GM21825 (cell line): ENCODE measurements around the gene RAB24.

Experiments
- ATAC-seq: cut with Tn5 transposase; IDR thresholded peaks from one replicate; pipeline ENCODE4 v1.9.1; 2021; ENCODE audit warnings: mild to moderate bottlenecking, moderate library complexity; ENCODE audit not compliant: unreplicated experiment

Gene RAB24

DNA sequence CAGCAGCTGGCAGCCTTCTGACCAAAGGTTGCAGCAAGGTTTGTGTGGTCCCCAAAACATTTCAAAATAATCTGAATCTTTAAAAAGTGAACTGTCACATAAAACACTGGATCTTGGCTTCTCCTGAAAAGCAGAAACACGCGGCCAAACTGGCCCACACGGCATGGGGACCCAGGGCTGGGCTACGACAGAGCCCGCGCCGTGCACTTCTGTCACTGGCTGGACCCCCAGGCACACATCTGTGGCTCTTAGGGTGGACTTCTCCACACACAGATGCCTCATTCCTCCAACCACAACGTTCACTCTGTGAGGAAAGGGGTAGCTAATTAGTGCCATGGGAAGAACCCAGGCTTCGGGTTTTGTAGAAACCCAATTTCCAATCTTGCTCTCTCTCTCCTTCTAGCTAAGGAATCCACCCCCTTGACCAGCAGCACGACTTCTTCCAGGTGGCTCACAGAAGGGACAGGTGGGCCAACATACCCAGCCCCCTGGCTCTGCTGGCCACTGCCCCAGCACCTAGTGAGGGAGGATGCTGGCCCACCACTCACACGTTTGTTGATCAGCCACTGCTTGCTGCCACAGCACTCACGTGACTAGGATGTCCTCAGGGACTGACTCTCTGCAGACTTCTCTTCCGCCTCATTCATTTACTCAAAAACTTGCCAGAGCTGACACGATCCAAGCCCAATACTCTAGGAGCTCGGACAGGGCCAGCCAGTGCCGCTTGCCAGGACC, 30.1 kb upstream of the RAB24 start:
- no peak for ATAC-seq

DNA sequence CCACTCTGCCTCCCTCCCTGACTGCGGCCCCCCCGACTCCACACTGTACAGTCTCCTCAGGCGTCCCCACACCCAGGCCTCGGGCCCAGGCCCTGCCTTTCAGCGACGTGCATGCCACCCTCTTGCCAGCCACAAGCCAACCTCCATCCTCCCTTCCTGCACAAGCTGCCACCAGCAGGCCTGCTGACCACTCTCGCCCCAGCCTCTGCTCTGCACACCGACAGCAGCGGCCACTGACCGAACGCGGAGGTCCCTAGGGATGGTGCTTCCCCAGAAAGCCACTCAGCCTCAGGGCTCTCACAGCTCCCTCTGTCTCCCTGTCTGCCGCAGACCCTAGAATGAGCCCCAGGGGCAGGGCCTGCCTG, 29.4 kb upstream of the RAB24 start:
- ATAC-seq: no peak

DNA sequence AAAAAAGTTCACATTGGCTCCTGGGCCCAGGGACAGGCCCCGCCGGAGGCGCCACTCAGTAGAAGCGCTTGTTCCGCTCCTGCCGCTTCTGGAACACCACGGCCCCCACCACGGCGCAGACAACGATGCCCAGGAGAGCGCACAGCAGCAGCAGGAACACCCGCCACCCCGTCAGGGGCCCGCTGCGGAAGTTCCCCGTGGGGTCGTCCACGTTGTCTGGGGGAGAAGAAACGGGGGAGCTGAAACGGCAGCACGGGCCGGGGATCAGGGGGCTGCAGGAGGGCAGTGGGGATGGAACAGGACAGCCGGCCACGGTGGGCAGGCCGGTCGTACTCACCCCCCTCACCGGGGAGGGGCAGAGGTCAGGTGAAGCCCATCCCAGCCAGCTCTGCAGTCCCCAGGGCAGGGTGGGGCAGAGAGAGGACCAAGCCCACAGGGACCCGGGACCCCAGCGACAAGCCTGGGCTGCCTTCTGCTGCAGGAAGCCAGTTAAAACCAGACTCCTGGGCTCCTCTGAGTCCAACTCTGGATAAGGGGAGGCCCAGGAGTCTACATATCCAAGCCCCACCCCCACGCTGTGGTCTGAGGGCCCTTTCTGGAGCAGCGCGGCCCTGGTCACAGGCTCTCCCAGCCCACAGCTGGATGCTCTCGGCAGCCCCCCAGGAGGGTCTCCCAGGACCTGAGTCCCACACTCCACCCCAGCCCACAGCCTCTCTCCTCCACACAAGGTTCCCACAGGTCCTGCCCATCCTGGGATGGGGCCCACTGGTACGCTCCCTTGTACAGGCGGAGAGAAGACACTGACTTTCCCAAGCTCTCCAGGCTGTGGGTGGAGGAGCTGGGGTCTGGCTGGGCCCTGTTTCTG, 28.7 kb upstream of the RAB24 start:
- ATAC-seq: no peak

DNA sequence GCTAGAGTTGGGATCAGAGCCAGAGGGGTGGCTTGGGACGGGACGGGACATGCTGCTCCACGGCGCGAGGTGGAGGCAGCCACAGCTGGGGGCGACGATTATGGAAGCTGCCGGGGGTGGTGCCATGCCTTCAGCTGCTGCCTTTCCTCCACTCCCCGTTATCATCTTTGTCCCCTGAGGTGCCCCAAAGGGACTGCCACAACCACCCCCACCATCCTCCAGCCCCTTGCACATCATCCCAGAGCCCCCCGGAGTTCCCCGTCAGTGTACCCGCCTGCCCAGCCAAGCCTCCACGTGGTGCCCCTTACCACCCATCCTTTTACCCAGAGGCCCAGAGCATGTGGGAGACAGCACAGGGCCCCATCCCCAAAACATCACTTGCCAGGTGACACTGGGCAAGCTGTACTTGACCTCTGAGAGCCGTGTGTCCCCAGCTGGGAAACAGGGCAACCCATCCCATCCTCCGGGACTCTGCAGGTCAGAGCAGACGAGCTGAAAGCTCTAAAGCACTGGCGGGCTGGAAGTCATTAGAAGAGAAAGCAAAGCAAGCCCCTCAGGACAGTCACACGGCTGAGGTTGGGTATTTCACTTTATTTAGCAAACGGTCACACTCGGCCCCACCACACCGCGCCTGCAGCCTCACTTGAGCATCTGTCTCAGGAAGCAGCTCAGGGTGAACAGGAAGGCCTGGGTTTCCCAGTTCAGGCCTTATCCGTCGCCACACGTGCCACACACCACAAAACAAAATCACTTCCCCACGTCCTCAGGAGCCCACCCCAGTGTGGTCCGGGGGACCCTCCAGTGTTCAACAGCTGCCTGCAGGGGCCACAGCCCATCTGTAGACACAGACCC, 27.7 kb upstream of the RAB24 start:
- ATAC-seq: no peak

DNA sequence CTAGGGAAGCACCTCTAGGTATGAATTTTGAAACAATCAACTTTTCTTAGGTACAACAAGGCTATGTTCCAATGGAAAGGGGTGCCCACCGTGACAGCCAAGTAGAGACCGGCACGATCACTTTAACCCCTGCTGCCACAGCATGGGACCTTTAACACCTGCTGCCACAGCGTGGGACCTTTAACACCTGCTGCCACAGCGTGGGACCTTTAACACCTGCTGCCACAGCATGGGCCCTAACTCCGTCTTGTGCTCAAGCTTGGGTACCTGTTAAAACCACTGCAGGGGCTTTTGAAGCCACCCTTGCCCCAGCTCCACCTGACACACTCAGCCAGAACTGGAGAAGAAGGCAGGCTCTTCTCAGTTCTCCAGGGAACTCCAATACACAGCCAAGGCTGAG, 26.4 kb upstream of the RAB24 start:
- ATAC-seq: no peak

DNA sequence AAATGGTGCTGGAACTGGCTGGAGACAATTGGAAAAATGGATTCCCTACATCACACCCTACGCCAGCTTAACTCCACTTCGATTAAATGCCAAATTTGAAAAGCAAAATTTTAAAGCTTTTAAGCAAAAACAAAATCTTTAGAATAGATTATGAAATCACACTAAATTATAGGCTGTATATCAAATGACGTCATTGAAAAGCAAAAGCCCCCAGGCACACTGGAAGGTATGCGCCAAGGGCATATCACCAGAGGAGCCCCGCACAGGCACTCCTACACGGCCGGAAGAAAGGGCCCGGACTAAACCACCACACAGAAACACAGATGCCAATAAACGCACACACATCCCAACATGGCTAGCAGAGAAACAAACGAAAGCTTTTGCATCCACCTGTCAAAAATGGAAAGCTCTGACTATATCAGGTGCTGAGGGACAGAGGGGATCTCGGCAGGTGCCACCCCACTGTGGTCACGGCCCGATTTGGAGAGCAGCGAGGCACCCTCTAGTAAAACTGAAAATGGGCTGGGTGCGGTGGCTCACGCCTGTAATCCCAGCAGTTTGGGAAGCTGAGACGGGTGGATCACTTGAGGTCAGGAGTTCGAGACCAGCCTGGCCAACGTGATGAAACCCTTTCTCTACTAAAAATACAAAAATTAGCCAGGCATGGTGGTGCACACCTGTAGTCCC, 25.2 kb upstream of the RAB24 start:
- no peak for ATAC-seq

DNA sequence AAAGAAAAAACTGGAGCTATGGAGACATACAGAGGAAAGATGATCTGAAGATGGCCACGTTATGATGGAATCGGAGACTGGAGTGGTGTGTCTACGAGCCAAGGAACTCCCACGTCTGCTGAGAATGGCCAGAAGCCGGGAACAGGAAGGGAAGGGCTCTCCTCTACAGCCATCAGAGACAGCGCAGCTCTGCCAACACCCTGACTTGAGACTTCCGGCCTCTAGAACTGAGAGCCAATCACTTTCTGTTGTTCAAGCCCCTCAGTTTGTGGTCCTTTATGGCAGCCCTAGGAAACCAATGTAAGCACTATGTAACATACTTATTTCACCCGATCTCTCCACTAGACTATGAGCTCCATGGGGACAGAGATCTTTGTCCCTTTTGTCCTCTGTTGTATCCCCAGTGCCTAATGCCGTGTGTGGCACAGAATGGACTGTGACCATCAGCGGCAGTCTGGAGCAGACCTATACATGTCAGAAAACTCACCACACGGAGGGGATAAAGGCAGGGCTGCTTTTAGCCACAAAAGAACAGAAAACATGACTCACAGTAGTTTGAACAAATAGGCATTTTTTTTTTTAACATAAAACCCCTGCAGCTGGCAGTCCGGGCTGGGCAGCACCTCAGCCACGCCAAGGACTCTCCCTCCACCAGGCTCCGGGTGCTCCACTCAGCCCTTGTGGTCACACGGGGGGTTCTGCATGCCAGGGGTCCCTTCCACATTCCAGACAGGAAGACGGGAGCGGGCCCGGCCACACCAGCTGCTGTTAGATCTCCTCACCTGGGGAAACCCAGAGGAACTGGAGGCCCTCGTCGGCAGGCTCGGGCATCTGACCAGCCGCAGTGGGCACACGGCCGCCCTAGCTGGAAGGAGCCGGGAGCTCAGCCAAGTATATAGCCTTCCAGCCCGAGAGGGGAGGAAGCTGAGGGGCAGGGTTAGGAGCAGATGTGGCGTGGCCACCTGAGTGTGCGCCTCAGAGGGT, 24.3 kb upstream of the RAB24 start:
- ATAC-seq: no peak

DNA sequence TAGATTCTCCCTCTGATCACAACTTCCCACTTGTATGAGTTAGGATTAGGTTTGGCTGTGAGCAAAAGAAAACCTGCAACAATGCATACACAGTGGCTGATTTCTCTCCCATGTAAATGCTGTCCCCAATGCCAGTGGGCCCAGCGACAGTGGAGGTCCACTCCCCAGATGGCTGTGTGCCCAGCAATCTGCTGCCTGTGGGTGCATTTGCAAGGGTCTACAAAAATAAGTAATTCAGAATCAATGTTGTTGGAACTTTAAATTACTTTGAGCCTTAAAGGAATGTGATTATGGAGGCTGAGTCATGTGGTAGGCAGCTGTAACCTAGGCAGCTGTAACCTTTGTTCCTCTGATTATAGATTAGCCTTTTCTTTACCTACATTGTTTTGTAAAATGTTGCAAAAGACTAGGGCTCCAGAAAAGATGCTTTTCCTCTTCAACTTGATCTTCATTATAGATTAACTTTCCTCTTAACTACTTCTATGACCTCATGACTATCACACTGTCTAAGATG, 22.4 kb upstream of the RAB24 start:
- no peak for ATAC-seq

DNA sequence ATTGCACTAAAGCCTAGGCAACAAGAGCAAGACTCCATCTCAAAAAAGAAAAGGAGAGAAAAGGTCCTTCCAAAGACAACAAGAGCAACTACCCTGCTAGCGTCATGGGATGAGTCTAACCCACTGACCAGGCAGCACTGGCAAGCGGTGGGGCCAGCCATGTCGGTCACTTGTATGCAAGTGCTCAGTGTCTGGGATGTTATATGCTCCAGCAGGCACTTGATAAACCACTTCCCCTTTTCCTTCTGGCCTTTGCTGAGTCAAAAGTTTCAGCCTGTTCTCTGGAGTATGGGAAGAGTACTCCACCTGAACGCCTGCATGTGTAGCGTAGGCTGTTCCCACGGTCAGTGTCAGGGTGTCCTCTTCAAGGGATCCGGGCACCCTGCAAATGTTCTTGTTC, 17.4 kb upstream of the RAB24 start:
- ATAC-seq: no peak

DNA sequence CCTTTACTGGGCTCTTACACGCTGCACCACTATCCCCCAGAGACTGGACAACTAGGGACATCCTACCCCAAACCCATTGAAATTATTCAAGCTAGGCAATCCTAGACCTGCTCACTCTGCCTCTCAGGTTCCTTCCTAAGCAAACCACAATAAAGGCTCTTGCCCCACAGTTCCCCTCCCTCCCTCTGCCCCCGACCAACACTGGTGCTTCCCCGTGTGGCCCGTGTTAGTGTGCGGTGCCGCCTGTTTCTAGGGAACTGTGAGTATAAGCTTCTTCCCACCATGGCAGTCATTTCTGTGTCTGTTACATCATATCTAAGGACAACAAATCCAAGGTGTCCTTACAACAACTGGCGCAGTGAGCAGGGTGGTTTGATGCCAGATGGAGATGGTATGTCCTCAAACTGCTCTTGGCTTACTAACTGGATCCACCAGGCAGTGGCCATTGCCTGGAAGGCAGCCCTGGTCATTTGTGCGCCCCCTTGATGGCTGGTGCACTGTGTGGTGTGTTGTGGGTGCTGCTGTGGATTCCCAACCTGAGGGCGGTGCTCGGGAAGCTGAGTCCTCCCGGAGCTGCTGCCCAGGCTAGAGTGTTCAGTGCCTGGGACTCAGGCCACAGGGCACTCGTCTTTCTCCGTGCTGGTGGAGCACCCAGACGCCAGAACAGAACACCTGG, 16.5 kb upstream of the RAB24 start:
- no peak for ATAC-seq

DNA sequence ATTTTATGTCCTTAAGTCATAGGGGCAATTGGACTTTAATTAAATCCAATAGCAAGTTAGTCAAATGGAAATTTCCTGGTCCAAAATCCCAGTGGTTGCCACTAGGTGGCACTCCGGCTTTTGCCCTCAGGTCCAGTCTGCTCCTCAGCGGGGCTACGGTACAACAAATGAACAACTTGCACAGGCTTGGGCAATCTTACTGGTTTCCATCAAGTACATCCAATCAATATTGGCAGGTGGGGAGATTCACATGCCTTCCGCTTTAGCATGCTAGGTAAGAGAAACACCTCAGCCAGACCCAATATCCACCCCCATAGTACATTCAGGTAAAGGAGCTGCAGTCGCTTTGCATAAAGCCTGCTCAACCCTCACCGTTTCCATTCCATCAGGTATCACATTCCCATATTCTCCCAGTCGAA, 14.4 kb upstream of the RAB24 start:
- ATAC-seq: no peak

DNA sequence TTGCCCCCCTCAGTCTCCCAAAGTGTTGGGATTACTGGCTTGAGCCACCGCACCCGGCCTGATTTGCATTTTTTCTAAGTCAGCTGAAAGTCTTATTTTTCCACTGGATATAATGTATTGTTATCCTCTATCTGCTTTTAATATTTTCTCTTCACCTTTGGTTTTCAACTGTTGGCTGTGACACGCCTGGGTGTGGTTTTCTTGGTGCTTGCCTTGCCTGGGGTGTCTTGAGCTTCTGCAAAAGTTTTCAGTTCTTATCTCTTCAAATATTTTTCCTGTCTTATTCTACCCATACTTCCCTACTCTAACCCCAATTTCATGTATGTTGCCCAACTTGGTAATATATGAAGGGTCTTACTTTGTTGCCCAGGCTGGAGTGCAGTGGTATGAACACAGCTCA, 12.5 kb upstream of the RAB24 start:
- no peak for ATAC-seq

DNA sequence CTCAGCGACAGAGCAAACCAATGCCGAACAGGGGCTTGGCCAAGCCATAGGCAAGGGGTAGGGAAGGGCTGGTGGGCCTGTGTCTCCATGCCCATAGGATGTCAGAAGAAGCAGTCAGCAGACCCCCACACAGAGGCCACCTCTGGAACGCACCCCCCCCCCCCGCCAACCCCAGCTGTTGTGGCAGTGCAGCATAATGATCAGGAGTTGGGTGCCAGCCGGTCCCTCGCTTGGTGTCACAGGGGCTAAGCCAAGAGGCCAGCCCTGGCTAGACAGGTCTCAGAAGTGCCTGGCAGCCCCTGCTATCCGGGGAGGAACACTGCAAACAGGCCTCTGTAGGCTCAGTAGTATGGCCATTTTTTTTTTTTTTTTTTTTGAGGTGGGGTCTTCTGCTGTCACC, 11.9 kb upstream of the RAB24 start:
- no peak for ATAC-seq

DNA sequence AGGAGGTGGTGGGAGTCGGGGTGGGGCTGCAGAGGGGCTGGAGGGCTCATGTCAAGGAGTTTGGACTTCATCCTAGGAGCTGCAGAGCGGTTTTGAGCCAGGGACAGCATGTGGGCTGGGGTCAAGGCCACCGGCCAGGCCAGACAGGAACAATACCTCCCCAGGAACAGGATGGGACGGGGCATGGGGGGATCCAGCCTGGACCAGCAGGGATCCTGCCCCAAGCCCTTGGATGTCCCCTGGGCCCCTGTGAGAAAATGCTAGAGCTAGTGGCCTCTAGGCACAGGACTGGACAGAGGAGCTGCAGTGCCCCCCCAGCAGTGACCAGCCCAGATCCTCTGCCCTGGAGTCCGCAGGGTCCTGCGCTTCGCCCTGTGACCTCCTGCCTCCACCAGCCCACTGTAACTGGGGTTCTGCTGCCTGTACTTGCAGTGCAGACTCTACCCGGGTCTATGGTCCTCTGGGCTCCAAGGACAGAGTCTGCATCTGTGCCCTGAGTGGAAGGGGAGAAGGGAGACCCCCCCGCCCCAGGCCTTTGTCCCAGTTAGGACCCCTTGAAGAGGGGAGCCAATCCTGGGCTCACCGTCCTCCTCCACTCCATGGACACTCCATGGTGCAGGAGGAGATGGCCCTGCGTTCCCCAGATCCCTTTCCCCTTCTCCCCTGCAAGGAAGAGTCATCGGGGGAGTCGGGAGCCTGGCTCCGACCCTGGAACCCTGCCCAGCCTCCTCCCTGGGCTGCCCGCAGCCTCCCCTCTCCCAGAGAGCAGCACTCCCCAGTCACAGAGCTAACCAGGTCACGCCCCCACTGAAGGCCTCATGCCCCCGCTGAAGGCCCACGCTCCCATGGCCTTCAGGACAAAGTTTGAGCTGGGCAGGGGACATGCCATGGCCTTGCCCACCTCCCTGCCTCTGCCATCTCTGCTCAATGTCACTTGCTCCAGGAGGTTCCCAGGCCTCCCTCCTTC, 11.1 kb upstream of the RAB24 start:
- no peak for ATAC-seq

DNA sequence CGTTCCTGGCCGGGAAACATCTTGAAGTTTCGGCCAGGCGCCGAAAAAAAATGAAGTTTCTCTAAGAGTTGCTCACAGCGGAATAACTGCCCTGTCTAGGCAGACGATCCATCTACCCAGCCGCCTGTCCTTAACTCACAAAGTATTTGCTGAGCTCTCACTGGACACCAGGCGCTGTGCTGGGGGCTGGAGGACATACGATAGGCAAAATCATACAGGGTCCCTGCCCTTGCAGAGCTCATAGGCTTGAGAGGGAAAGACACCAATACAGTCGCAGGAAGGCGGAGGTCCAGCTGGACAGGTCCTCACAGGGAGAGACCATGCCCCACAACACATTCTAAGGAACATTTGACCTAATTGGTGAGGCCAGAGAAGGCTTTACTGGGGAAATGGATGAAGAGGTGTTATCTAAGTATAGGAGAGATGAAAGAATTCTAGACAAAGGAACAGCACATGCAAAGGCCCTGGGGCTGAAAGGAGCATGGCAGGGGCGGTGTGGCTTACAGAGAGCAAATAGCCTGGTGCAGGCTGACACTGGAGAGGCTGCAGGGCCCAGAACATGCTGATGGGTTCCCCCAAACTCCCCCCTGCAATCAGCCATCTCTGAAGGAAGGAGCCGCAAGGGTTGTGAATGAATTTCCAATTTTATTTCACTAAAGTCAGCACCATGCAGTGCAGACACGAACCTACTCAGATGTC, 10.2 kb upstream of the RAB24 start:
- no peak for ATAC-seq

DNA sequence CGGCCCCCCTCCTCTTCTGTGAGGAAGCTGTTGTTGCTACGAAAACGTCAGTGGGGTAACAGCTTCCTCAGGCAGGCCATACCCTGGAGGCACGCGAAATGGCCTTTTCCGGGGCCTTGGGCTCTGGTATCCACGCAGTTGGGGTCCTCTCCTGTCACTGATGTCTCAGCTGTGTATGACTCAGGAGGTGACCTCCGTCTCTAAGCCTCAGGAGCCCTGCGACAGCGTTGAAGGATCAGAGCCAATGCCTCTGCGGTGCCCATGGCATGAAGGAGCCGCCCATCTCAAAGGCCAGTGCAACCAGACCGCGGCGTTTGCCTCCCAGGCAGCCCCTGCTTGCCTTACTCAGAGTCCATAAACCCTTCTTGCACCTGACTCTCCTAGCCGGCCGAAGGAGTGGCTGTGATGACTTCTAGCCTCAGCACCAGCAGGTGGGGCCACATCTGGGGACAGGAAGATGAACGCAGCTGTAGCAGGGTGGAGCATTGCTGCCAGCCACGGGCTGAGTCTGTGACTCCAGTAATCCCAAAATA, 9.2 kb upstream of the RAB24 start:
- ATAC-seq: peak; percentile 26
